HG03097 (cell line): Measurements from ENCODE around the gene FBXW7.

Source experiments
- ATAC-seq: cut with Tn5 transposase; IDR thresholded peaks from one replicate; pipeline ENCODE4 v1.9.1; 2021; ENCODE audit not compliant: unreplicated experiment, low FRiP score

FBXW7 gene

DNA sequence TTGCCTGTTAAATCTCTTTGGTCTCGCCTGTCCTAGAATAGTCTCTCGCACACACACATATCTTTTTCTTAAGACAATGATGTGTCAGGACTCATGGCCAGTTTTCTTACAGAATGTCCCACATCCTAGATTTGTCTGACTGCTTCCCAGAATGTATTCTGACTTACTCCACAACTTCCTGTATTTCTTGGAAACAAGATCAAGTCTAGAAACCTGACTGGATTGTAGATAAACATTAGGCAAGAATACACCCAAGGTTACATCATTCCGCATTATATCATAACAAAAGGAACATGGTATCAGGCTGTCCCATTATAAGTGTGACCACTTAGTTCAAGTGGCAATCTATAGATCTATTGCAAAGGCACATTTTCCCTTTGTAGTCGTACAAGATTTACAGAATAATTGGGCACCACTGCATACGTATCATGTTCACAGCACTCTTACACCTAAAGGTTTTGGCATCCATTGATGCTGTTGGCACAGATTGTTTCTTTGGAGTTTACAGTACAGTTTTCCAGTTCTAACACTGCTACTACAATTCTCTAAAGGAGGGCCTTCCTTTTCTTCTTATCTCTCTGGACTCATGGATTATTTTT, 56.4 kb downstream of the FBXW7 start:
- ATAC-seq: no peak

GRCh38 chr4:152478461-152479237, 57.2 kb downstream of the FBXW7 start:
- ATAC-seq: no peak

DNA sequence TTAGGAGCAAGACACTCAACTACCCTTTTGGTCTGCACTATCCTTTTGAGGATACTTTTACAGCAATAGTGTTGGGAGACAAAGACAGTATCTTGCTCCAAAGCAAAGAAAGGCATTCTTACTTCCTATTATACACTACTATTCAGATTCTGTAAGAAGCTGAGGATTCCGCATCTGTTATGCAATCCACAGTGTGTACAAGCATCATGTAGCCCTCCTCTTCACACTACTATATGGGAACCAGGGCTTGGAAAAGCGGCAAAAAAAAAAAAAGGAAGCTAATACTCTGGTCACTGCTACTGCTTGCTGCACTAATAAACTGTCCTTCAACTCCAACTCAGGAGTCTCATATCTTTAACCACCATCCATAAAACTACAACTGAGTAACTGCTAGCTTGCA, 59.1 kb downstream of the FBXW7 start:
- no peak for ATAC-seq

- no peak for ATAC-seq
Observed at GRCh38 chr4:152471251-152471792, 64.6 kb downstream of the FBXW7 start.

DNA sequence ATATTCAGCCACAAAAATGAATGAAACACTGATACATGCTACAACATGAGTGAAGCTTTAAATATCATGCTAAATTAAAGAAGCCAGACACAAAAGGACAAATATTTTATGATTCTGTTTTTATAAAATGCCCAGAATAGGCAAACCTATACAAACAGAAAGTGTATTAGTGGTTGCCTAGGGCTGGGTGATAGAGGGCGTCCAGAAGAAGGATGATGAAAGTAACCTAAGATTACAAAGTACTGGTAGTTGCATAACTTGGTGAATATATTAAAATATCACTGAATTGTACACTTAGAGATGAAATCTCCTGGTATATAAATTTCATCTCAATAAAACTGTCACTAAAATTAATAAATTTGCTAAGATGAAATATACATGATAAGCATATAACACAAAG, 67.5 kb downstream of the FBXW7 start:
- ATAC-seq: no peak

GRCh38 chr4:152467101-152467500, 68.8 kb downstream of the FBXW7 start:
- no peak for ATAC-seq

DNA sequence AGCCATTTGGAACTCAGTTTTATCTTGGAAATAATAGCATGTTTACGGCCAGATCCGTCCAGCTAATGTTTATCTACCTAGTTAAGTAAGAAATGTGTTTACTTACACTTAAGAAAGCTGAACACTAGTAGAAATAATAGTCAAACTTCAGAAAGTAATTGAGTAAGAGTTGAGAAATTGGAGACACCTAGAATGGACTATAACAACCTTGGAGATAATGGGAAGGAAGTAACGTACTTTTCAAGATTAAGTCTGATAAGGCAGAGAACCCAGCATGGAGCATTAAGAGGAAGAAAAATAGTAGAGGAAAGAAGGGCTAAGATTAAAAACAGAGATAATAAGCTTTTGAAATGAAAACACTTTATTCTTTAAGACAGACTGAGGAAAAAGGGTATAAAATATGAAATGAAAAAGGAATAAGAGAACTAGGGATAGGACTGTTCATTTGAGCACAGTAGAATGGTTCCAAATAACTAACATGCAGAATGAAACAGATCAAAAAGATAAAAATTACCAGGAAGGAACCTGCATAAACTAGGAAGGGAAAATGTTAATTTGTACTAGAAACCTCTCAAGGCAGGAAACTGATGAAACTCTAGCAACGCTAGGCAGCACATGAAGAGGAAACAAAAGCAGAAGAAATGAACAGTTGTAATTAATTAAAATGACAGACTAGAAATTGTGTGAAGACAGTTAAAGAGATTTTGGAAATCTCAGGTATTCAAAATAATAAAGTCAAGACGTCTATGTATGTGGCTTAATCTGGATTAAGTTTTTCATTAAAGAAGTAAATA, 71.7 kb downstream of the FBXW7 start:
- no peak for ATAC-seq

DNA sequence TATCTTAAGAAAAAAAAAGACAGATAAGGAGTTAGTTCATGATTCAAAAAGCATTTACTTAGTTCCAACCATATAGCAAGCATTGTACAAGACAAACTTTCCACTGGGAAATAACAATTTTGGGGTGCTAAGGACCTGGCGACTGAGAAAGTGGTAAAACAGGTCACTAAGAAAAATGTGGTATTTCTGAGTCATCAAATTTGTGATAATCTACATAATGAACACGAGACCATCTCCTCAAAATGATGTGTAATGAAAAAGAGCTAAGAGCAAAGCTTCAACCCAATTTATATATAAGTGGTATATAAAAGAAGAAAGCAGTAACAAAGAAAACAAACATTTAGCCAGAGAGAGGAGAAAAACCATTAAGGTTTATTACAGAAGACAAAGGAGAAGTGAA, 72.3 kb downstream of the FBXW7 start:
- ATAC-seq: no peak

DNA sequence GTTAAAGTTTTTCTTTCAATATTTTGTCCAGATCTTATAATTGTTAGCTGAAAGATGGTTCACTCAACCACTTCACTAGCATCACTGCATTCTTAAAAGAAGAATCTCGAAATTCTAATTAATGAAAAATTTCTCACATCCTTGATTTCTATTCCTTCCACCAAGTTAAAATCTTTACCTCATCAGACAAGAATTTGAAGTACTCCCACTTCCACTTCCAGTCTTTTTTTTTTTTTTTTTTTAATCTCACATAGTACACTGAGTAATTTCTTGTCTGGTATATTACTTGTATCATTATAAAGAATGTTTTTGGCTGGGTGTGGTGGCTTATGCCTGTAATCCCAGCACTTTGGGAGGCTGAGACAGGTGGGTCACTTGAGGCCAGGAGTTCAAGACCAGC, 73.2 kb downstream of the FBXW7 start:
- no peak for ATAC-seq

- ATAC-seq: peak; percentile 75
Observed at GRCh38 chr4:152462047-152462446, 73.8 kb downstream of the FBXW7 start.

DNA sequence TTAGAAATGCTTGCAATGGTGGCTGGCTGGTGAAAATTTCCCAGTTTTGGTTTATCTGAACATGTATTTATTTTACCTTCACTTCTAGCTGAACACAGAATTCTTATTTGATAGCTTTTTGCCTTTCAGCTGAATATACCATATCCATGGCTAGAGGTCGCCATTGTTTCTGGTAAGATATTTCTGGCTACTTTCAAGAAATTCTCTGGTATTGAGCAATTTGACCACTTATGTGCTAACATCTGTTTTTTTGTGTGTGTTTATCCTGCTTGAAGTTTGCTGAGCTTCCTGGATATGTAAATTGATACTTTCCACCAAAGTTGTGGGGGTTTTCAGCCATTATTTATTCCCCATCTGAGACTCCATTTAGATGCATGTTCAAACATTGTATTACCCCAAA, 75.4 kb downstream of the FBXW7 start:
- peak; percentile 25 for ATAC-seq

GRCh38 chr4:152459326-152459725, 76.6 kb downstream of the FBXW7 start:
- ATAC-seq: no peak

DNA sequence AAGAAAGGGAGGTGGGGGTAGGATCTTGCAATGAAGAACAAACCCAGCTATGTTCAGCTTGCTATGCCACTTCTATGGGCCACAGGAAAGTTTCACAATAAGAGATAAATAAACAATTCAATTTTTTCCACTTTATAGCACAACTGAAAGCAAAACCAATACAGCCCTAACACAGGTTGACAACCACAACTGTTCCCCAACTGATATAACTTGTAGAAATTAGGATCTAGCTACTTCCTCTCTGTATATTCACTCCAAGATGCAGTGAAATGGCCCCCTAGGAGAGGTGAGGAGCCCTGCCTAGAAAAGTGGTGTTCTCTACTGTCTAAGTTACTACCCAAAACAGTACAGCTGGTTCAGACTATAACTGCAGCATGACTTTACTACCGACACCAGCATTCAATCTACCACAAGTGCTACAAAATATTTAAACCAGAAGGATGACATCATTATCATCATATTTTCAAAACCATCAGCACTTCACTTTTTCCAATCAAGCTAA, 77.0 kb downstream of the FBXW7 start:
- ATAC-seq: no peak

GRCh38 chr4:152456609-152457008, 79.3 kb downstream of the FBXW7 start:
- no peak for ATAC-seq

- no peak for ATAC-seq
Observed at GRCh38 chr4:152455311-152455710, 80.6 kb downstream of the FBXW7 start.

GRCh38 chr4:152454398-152455011, 81.4 kb downstream of the FBXW7 start:
- no peak for ATAC-seq

- ATAC-seq: no peak
Observed at GRCh38 chr4:152451496-152451895, 84.4 kb downstream of the FBXW7 start.

DNA sequence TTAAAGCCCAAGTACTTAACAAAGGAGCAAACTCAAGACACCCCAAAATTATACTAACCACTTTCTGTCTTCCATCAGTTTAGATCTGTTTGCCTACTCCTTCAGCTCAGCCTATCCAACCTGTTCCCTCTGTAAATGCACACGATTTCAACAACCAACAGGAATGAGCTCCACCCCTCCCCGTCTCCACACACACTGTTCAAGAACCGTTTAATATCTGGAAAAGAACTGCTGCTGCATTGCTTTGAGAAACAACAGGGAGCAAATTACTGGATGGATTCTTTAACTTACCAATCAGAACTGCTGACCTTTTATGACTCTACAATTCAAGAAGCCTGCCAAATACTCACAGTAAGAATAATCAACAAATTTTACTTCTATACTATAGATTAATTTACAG, 87.0 kb downstream of the FBXW7 start:
- ATAC-seq: no peak

GRCh38 chr4:152448038-152448707, 87.7 kb downstream of the FBXW7 start:
- no peak for ATAC-seq

GRCh38 chr4:152443859-152444258, 92.0 kb downstream of the FBXW7 start:
- ATAC-seq: no peak
